GM23338 (cell line): ENCODE data around the gene FILIP1. TPM values are rescaled to one million over a fixed set of nuclear protein-coding genes. Genes with fewer than 3 reads are reported as not detected.

Source experiments
- microRNA-seq: library from miRNA; unstranded; fragments of <30 nt; microRNA quantifications from one replicate; pipeline ENCODE4, GENCODE V29; 2017
- polyA plus RNA-seq: library from polyadenylated mRNA; unstranded; fragments of >200 nt; fragmentation: Nextera tagmentation; extraction: Ambion mirVana; gene quantifications from 2 replicates; pipeline ENCODE4 v1.2.1, GENCODE V29; 2016
- small RNA-seq: library from RNA; depleted of rRNA; stranded (forward); fragments of <200 nt; gene quantifications from one replicate; pipeline ENCODE3, GENCODE V24; 2014; ENCODE audit warnings: low replicate concordance
- total RNA-seq: library from RNA; depleted of rRNA; stranded (reverse); fragments of >200 nt; shearing (Covaris generic); gene quantifications from 2 replicates; pipeline ENCODE4 v1.2.3, GENCODE V29; 2014; rRNA removed

FILIP1 gene
- total and polyA plus RNA-seq, 2 experiments from 2014 or later, result 3.7 to 6.4 TPM

Small RNA genes lying within 50 kb of the gene (microRNA-seq; reads per million reads assigned to microRNA genes)
- not detected for gene MIR4463

Small RNA genes lying within 50 kb of the gene (small RNA-seq; reads per million reads assigned to genes)
- gene MIR4463 (not detected), gene RF00012 (not detected), gene RNU1-34P (not detected)

Other genes with a start within 250 kb of the FILIP1 start
- 93.7 and 109 TPM in 2 replicates for gene COX7A2, start 250.0 kb downstream of the FILIP1 start, total RNA-seq
- gene COX7A2, start 250.0 kb downstream of the FILIP1 start, polyA plus RNA-seq, result 963 and 996 TPM in 2 replicates
- gene TMEM30A, start 209.0 kb downstream of the FILIP1 start, total RNA-seq, result 99.9 and 101 TPM in 2 replicates
- 52.6 and 61.7 TPM in 2 replicates for gene TMEM30A, start 209.0 kb downstream of the FILIP1 start, polyA plus RNA-seq
- gene SENP6, start 108.1 kb upstream of the FILIP1 start, total RNA-seq, result 108 and 114 TPM in 2 replicates
- 62.5 and 66.6 TPM in 2 replicates for gene SENP6, start 108.1 kb upstream of the FILIP1 start, polyA plus RNA-seq